ENCODE data around the gene C18orf63.

C18orf63 gene

DNA sequence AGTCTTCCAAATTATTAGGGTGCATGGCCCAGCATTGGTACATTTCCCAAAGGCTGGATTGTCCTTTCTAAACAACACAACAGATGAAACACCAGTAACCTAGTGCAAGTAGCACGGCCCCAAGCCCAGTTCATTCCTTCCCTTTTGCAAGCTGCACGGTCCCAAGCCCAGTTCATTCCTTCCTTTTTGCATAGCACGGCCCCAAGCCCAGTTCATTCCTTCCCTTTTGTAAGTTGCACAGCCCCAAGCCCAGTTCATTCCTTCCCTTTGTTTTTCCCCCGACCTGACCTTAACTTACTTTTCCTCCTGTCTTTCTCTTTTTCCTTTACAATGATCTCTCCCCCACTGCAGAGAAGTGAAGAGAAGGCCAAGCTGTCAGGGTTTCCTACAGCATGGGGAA, 60.9 kb downstream of the C18orf63 start:
- DNase-seq (ENCODE audit: low read depth) = no peak

DNA sequence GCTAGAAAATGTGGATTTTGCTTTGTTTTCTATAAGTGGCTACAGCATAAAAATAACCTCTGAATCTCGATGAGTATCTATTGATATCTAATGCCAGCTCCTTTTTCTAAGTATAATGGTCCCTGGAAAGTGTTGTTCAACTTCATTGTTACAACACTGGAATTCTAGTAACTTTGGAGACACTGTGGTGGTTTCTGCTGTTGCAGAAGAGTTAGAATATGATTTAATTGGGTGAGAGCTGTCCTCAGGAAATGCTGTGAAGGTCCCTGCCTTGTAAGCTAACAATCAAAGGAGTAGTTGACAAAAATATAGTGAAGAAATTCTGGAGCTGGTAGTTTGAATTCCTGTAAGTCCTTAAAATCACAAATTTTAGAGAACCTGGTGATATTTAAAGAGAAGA, 62.1 kb downstream of the C18orf63 start:
- DNase-seq (ENCODE audit: low read depth) = no peak

- no peak for DNase-seq (ENCODE audit: low read depth)
Observed at GRCh38 chr18:74378179-74378682, 62.6 kb downstream of the C18orf63 start.

- no peak for DNase-seq (ENCODE audit: low read depth)
Observed at GRCh38 chr18:74380916-74381315, 65.3 kb downstream of the C18orf63 start.

DNA sequence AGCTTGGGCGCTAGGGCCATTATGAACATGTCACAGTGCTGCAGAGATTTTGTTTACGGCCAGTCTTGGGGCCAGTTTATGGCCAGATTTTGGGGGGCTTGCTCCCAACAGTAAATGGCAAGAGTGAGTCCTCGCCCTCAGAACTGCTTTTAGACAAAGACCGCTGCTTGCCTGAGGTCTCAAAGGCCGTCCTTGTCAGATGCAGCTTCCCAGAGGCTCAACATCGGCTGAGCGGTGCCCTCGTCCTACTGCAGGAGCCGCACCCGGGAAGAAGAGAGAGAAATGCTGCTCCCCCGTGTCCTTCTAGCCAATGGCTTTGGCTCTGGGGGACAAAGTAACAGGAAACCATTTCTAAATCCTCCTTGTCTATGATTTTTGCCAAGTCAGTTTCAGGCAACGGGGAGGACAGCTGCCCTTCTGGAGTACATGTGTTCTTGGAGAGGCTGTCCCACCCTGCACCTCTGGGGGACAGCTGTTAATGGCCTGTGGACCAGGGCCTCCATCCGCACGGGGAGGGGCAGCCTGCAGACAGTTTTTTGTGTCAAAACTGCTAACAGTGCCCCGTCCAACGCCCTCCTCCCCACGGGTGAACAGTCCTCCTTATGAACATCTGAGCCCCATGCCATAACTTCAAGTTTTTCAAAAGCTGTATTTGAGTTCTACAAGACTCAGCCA, 66.1 kb downstream of the C18orf63 start:
- DNase-seq (ENCODE audit: low read depth) = no peak

- DNase-seq (ENCODE audit: low read depth) = no peak
Observed at GRCh38 chr18:74382481-74383017, 66.9 kb downstream of the C18orf63 start.

DNA sequence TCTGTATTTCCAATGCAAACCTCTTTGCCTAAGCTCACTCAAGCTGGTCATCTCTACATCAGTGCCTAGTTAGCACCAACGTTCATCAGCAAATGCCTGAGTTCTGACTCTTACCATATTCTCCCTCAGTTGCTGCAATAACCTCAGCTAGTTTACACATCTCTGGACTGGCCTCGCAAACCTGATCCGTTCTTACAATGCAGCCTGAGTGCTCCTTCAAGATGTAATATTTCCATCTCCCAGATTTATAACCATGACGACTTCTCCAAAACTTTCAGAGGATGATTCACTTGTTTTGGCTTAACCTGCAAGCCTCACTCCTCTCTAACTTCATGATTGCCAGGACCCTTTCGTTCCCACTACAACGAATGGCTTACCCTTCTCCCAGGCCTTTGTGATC, 71.7 kb downstream of the C18orf63 start:
- no peak for DNase-seq (ENCODE audit: low read depth)

GRCh38 chr18:74388227-74388626, 72.6 kb downstream of the C18orf63 start:
- no peak for DNase-seq (ENCODE audit: low read depth)

GRCh38 chr18:74389171-74389927, 73.7 kb downstream of the C18orf63 start:
- DNase-seq (ENCODE audit: low read depth) = peak; percentile 28

DNA sequence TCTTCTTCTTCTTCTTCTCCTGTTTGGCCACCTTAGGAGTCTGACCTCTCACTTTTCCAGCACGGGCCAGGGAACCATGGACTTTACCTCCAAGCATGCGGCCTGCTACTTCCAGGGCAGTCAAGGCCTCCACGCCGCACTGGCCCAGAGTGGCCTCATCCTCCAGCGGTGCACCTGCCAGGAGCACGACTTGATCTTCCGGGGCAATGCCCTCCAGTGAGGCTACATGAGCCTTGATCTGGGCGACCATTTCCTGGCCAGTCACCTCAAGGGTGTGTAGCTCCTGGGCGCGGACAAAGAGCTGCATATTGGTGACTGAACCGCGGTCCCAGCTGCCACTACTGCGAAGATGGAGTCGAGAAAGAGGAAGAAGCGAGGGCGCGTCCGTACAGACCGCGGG, 74.4 kb downstream of the C18orf63 start:
- no peak for DNase-seq (ENCODE audit: low read depth)

GRCh38 chr18:74390900-74391299, 75.3 kb downstream of the C18orf63 start:
- DNase-seq (ENCODE audit: low read depth) = no peak

DNA sequence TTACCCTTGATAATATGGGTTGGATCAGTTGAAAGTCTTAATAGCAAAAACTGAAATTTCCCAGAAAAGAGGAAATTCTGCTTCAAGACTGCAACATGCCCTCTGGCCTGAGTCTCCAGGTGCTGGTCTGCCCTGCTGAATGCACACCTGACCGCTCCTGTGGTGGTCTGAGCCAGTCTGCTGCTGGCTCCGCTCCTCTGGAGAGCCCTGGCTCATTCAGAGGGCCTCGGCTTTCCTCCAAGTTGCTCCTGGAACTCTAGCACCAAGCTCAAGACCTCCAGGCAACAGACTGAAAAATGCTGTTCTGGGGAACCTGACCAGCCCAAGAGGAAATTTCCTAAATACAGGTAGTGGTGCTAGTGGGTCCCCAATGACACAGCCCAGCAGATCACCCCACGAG, 76.7 kb downstream of the C18orf63 start:
- DNase-seq (ENCODE audit: low read depth) = no peak

DNA sequence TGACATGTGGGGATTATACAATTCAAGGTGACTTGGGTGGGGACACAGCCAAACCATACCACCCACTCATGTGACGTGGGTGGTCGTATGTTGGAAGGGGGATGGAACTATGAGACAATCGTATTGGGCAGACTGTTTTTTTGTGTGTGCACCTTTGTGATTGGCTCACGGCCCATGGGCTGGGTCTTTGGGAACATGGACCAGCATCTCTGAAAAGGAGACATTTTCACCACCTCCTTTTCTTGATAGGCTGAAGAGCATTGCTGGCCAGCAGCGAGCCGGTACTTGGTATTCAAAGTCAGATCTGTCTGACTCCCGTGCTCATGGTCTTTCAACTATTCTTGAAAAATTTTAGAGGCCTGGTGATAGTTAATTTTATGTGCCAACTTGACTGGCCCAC, 79.4 kb downstream of the C18orf63 start:
- no peak for DNase-seq (ENCODE audit: low read depth)

- DNase-seq (ENCODE audit: low read depth) = no peak
Observed at GRCh38 chr18:74395648-74396154, 80.1 kb downstream of the C18orf63 start.

- no peak for DNase-seq (ENCODE audit: low read depth)
Observed at GRCh38 chr18:74396171-74397169, 80.8 kb downstream of the C18orf63 start.

GRCh38 chr18:74397572-74397971, 81.9 kb downstream of the C18orf63 start:
- no peak for DNase-seq (ENCODE audit: low read depth)

- DNase-seq (ENCODE audit: low read depth) = no peak
Observed at GRCh38 chr18:74399091-74399887, 83.7 kb downstream of the C18orf63 start.

GRCh38 chr18:74400813-74401212, 85.2 kb downstream of the C18orf63 start:
- DNase-seq (ENCODE audit: low read depth) = no peak

- DNase-seq (ENCODE audit: low read depth) = no peak
Observed at GRCh38 chr18:74402806-74403433, 87.3 kb downstream of the C18orf63 start.

DNA sequence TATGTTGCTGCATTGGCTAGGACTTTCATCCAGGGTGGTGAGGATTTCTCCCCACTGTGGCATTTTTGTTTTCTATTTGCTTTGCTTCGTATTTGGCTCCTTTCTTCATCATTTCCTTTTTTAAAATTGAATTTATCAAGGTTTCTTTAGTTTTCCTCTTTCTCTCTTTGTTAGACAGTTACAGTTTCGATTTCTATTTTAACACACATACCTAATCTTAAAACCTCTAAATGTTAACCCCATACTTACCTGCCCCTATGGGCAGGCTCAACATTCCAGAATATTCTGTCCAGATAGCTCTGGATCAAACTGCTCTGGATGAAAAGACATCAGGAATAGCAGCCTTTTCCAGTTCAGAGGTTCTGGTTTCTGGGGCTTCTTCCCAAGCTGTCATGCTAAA, 92.2 kb downstream of the C18orf63 start:
- no peak for DNase-seq (ENCODE audit: low read depth)
